K562 (cell line): ENCODE results near the gene IMP4. TPM values are rescaled to one million over a fixed set of nuclear protein-coding genes. Genes with fewer than 3 reads are reported as not detected.
A peak's percentile ranks its signal among the peaks of the same experiment; 100 is the strongest.

ENCODE experiments used
- ATF6 ChIP-seq: sonication (generic); formaldehyde crosslinking; IDR thresholded peaks from 2 replicates; pipeline ENCODE4 v1.4.0; 2020; ENCODE audit warnings: mild to moderate bottlenecking, missing genetic modification reagents
- CBX2 ChIP-seq: fragments of 200-600 bp; sonication (generic); IDR thresholded peaks from one replicate; pipeline ENCODE4 v1.6.1; 2012; ENCODE audit warnings: mild to moderate bottlenecking, low read length, inconsistent platforms; ENCODE audit not compliant: insufficient read depth, poor library complexity, severe bottlenecking
- ELK3 ChIP-seq: fragments of 450-650 bp; formaldehyde crosslinking; IDR thresholded peaks from 2 replicates; pipeline ENCODE4 v1.4.0; 2020; ENCODE audit warnings: mild to moderate bottlenecking
- EP300 ChIP-seq: IDR thresholded peaks from 2 replicates; pipeline ENCODE4 v1.6.1; 2012; ENCODE audit warnings: low read length, improper control_type of control experiment
- MLX ChIP-seq, 2 experiments: fragments of 450-650 bp in 1 of 2; sonication (generic) in 1 of 2; formaldehyde crosslinking; conservative IDR thresholded peaks; 2 replicates each; pipeline versions ENCODE4 v1.4.0 to v1.8.1; 2020 to 2022; ENCODE audit warnings: mild to moderate bottlenecking in 1 of 2, missing genetic modification reagents in 1 of 2
- NONO ChIP-seq, 2 experiments: fragments of 200-400 bp in 1 of 2; fragments of 450-650 bp in 1 of 2; formaldehyde crosslinking in 1 of 2; IDR thresholded peaks; 2 replicates each; pipeline ENCODE4 v1.6.1; 2017; ENCODE audit warnings: low read depth in 2 of 2, mild to moderate bottlenecking in 2 of 2, moderate library complexity in 2 of 2, low read length in 1 of 2
- NR1H2 ChIP-seq: sonication (generic); formaldehyde crosslinking; IDR thresholded peaks from 2 replicates; pipeline ENCODE4 v1.4.0; 2020; ENCODE audit warnings: mild to moderate bottlenecking, missing genetic modification reagents
- SMAD3 ChIP-seq: fragments of 450-650 bp; formaldehyde crosslinking; conservative IDR thresholded peaks from 2 replicates; pipeline ENCODE4 v1.4.0; 2020; ENCODE audit warnings: mild to moderate bottlenecking
- TRIM25 ChIP-seq: fragments of 450-650 bp; IDR thresholded peaks from 2 replicates; pipeline ENCODE4 v1.7.0; 2016; ENCODE audit warnings: borderline replicate concordance
- ZNF318 ChIP-seq, 2 experiments: fragments of 450-650 bp; IDR thresholded peaks; 2 replicates each; pipeline ENCODE4 v1.6.1; 2016; ENCODE audit warnings: mild to moderate bottlenecking in 2 of 2, borderline replicate concordance in 1 of 2, low read depth in 1 of 2, moderate library complexity in 1 of 2
- ZNF384 ChIP-seq: IDR thresholded peaks from 2 replicates; pipeline ENCODE4 v1.6.1; 2012; ENCODE audit warnings: low read depth, low read length, improper control_type of control experiment
- ZNF717 ChIP-seq: fragments of 250-450 bp; sonication (Bioruptor Pico); IDR thresholded peaks from 2 replicates; pipeline ENCODE4 v1.5.0; 2021
- polyA plus RNA-seq, 8 experiments: library from polyadenylated mRNA; depleted of rRNA in 4 of 8; stranded (reverse) in 5 of 8; unstranded in 3 of 8; fragments of >200 nt; fragmentation: Nextera tagmentation in 2 of 8; fragmentation: Illumina TruSeq in 1 of 8; extraction: Ambion mirVana in 2 of 8; extraction: Trizol in 1 of 8; gene quantifications; 2 replicates each; pipeline versions ENCODE4 v1.2.1 to v1.2.3, GENCODE V29; 2011 to 2014; ENCODE audit warnings: inconsistent platforms in 1 of 8, missing spikeins in 1 of 8
- total RNA-seq, 7 experiments: library from RNA; depleted of rRNA in 6 of 7; stranded (reverse); fragments of >200 nt in 6 of 7; fragmentation: Illumina TruSeq in 2 of 7; extraction: Trizol in 2 of 7; gene quantifications; 2 replicates each; pipeline versions ENCODE4 v1.2.1 to v1.2.3, GENCODE V29; 2011 to 2021; ENCODE audit warnings: low replicate concordance in 1 of 7

IMP4 gene
- total and polyA plus RNA-seq, 9 of the 15 experiments (the other 6 are each of a cell fraction or from before 2014, with no cell fraction given): 35.4 to 209 (median 100.0) TPM

- TF ChIP-seq ATF6 (CRISPR knock-in tag): peak; percentile 78
- no peak for TF ChIP-seq ZNF318 (IDR thresholded peaks at IDR 0.05; ENCODE audit: borderline replicate concordance in 1 of 2, low read depth in 1 of 2)
- TF ChIP-seq SMAD3 (CRISPR knock-in tag): no peak
- TF ChIP-seq EP300: peak; percentile 6; the same call in 1 of the 2 replicates
- TF ChIP-seq ZNF384: no peak
- TF ChIP-seq NONO (IDR thresholded peaks at IDR 0.05; ENCODE audit: low read depth in 2 of 2, low read length in 1 of 2): peak; percentile 28 to 87; a peak in 1 of 4 replicates
- TF ChIP-seq MLX (CRISPR knock-in tag; conservative IDR thresholded peaks at IDR 0.05): no peak
- no peak for TF ChIP-seq TRIM25
- peak; percentile 85; the same call in 1 of the 2 replicates for TF ChIP-seq NR1H2 (CRISPR knock-in tag)
- no peak for TF ChIP-seq ELK3 (CRISPR knock-in tag)
- no peak for TF ChIP-seq CBX2
- no peak for TF ChIP-seq ZNF717
Observed at GRCh38 chr2:130372055-130372832, 29.5 kb downstream of the IMP4 start (continued).
